ENCODE data around the gene TMEM92.

TMEM92 gene

GRCh38 chr17:50317121-50317520 is 42.9 kb downstream of the TMEM92 start:
- no peak for DNase-seq
- intact Hi-C loops (cut with DNase I), result loop anchor here (10.0 kb wide), 1 partner anchor 62 kb away; no protein-coding TSS in a partner anchor

GRCh38 chr17:50318501-50319285 is 44.4 kb downstream of the TMEM92 start:
- intact Hi-C loops (cut with DNase I), result loop anchor here (10.0 kb wide), 1 partner anchor 64 kb away; no protein-coding TSS in a partner anchor
- peak in 2 of 10 donors; percentile 25 to 52 for DNase-seq

- DNase-seq, result peak in 1 of 10 donors; percentile 18
- intact Hi-C loops (cut with DNase I), result loop anchor here (10.0 kb wide), 1 partner anchor 65 kb away; no protein-coding TSS in a partner anchor
Measured at GRCh38 chr17:50319306-50320004, 45.2 kb downstream of the TMEM92 start.

DNA sequence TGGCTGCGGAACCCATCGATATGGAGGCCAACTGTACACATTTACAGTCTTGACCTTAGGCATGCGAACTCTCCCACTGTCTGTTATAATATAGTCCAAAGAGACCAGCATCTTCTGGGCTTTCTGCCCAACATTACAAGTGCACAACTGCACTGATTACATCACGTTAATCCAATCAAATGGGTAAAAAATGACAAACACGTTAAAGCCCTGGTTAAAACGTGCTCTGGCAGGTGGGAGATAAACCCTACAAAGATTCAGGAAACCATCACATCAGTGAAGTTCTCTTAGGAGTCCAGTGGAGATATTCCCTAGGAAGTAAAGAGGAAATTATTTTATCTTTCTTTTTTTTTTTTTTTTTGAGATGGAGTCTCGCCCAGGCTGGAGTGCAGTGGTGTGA is 48.0 kb downstream of the TMEM92 start:
- DNase-seq, result no peak
- intact Hi-C loops (cut with DNase I), result no loop called here

DNA sequence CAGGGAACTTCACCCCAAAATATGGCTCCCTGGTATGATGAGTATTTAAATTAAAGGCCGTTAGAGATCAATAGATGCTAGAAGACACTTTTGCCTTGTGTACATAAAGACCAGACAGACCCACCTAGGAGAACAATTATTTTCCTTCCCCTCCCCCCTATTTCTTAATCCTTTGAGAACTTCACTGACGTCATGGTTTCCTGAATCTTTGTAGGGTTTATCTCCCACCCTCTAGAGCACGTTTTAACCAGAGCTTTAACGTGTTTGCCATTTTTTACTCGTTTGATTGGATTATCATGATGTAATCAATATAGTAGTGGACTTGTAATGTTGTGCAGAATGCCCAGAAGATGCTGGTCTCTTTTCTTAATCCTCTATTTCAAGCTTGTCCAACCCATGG is 48.8 kb downstream of the TMEM92 start:
- intact Hi-C loops (cut with DNase I), result no loop called here
- no peak for DNase-seq

DNA sequence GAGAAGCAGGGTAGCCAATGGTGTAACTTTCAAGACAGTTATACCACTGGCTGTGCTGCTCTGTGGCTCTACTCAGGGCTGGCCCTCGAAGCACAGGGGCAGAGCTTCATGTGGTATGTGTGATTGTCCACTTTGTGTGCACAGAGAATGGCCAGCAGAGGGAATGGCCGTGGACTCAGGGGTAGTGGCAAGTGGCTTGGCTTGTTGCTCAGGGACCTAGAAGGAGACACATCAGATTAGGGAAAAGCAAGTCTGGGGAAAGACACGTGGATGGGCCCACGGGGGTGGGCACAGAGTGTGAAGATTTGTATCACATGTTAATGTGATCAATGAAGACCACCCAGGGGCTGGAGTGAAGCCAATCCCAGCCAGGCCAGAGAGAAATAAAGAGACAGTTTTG is 51.6 kb downstream of the TMEM92 start:
- DNase-seq, result peak in 1 of 10 donors; percentile 49
- intact Hi-C loops (cut with DNase I), result no loop called here

DNA sequence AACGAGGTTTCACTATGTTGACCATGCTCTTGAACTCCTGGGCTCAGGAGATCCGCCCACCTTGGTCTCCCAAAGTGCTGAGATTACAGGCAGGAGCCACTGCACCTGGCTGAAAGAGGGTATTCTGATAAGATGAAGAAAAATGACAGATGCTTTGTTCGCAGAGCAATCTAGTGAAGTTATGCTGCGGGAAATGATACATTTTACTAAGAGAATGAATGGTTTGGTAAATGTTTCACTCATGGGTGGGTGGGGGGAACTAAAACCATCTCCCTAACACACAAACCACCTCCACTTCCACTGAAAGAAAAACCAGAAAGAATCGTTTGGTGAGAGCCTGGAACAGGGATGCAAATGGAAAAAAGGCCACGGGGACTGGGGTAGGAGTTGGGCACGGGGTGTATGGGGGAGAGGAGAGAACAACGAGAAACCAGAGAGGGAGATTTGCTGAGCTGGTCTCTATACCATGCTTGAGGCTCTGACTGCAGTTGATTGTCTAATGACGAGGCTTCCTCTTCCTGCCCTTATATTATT is 52.6 kb downstream of the TMEM92 start:
- intact Hi-C loops (cut with DNase I), result no loop called here
- DNase-seq, result peak in 1 of 10 donors; percentile 3

- DNase-seq, result peak in 1 of 10 donors; percentile 84
Measured at GRCh38 chr17:50328363-50329325, 54.4 kb downstream of the TMEM92 start.

DNA sequence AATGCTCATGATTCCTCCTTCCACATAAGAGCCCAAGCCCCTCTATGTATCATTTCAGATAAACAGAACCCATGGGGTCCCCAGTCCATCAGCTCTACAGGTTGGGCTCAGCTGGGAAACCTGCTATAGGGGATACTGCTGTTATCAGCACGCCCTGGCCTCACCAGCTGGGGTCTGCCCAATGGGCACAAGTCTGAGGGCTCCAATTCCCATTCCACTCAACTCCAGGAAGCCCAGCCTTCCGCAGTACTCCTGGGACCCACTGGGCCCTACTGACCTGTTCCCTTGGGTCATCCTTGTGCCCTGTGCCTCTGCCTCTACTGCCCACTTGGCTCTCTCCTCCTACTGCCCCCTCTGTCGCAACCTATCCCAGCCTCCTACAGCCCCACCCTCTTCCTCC is 55.5 kb downstream of the TMEM92 start:
- intact Hi-C loops (cut with DNase I), result no loop called here
- DNase-seq, result peak in 1 of 10 donors; percentile 74

More at GRCh38 chr17:50328363-50329325, 54.4 kb downstream of the TMEM92 start:
- intact Hi-C loops (cut with DNase I), result no loop called here

DNA sequence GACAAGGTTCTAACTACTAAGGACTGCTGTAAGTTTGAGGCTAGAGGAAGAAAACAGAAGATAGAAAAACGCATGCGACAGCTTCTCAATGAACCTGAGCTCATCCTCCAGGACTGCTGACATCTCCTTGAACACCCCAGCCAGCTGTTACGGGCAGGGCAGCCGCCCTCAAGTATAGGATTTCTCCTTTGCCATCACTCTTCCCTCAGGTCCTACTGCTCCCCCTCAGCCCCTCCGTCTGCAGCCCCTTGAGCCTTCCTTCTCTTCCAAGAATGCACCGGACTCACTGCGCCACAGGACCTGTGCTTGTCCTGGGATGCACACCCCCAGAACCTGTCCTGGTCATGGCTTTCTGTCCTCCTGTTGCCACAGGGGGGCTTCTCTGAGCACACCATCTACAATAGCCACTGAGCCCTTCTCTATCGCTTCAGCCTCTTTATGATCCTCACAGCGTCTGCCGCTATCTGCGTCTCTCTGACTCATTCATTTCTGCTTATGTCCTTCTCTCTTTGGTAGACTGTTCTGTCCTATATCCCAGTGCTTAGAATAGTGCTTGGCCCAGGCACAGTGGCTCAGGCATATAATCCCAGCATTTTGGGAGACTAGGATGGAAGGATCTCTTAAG is 56.0 kb downstream of the TMEM92 start:
- intact Hi-C loops (cut with DNase I), result no loop called here
- peak in 1 of 10 donors; percentile 43 for DNase-seq

Measured in posterior cingulate gyrus (tissue), 11 donors.